Activated T-cell treated with anti-CD3 and anti-CD28 coated beads for 24 hours (primary cell): ENCODE data around the gene DCAF16.

Experiments
- DNase-seq: peaks from one replicate; pipeline ENCODE4 v3.0.0-alpha.2; 2020; ENCODE audit warnings: low read depth

Gene DCAF16

DNA sequence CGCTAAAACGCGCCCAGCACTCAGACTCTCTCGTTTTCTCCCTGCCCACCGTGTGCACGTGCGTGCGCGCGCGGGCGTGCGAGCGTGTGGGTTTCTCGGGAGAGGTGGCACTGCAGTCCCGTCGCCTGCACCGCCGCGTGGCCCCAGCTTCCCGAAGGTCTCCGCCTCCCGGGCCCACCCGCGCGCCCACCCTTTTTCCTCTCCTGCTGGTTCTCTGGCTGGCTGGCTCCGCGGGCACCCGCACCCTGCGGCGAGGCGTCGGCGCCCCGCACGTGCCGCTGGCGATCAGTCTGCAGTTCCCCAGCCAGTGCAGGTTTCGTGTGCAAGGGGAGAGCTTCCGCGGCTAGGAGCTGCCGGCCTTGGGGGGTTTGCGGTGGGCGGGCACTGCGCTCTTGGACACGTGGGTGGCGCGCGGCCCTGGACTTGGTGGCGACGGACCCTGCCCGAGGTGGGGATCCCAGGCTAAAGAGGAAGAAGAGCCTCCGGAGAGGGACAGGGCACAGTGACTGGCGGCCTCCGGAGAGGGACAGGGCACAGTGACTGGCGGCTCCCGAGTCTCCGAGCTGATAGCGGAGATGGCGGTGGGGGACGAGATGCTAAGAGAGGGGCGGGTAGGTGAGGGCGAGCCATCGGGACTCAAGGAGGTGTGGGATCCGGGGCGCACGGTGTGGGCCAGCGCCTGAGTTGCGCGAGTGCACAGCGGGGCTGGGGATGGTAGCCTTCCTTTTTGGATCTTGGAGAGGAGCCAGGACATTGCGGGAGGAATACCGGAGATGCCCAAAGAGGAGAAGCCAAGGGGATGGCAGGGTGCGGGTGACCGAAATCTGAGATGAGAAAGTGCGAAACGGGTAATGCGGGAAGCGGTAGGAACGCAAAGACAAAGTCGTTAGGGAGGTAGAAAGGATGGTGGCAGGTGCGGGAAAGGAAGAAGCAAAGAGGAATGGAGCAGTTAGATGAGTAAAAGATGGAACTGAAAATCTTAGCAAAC is 29.0 kb downstream of the DCAF16 start, which contains the start of gene FAM184B:
Gene FAM184B (minus strand): TSS at position 322 of the 988 bp plus-strand sequence. CDS start 322 bp downstream, outside the sequence.
- no peak for DNase-seq

DNA sequence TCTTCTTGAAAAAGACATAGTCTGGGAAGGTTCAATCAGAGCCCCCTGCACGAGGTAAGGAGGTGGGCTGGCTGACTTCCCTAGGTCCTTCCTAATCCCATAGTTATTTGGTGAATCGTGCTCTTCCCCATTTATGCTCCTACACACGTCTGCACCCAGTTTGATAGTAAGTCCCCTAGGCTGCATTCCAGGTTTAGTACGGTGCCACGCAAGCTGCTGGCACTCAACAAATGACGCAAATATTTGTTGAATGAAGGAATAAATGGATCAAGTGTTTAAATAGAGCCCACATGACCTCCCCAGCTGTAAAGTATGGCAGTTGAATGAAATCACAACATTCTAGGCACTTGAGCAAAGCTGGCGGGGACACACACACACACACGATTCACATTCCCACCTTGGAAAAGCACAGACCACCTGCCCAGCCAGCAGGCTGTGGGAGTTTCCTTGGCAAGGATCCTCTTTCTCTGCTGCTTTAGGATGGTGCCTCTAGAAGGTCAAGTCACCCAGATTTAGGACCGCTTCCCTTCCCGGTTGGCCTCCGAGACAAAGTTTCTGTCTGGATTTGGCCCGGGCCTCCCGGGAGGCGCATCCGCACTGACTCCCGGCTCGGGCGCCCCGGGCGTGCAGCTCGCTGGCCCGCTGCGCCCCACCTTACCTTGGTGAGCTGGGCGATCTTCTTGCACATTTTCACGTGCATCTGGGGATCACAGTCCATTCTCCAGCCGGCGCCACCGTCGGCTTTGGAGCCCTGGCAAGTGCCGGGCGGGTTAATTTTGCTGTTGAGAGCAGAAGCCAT is 29.9 kb downstream of the DCAF16 start:
- DNase-seq = no peak

DNA sequence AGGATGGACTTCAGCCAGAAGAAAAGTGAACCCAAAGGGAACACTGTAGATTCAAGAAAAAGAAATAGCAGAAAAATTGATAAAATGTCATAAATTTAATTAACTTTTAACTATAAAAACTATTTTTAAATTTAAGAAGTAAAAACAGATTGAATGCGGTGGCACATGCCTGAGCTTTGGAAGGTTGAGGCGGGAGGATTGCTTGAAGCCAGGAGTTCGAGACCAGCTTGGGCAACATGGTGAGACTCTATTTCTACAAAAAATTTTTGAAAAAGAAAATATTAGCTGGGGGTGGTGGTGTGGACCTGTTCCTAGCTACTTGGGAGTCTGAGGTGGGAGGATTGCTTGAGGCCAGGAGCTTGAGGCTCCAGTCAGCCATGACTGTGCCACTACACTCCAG is 32.1 kb downstream of the DCAF16 start:
- no peak for DNase-seq

DNA sequence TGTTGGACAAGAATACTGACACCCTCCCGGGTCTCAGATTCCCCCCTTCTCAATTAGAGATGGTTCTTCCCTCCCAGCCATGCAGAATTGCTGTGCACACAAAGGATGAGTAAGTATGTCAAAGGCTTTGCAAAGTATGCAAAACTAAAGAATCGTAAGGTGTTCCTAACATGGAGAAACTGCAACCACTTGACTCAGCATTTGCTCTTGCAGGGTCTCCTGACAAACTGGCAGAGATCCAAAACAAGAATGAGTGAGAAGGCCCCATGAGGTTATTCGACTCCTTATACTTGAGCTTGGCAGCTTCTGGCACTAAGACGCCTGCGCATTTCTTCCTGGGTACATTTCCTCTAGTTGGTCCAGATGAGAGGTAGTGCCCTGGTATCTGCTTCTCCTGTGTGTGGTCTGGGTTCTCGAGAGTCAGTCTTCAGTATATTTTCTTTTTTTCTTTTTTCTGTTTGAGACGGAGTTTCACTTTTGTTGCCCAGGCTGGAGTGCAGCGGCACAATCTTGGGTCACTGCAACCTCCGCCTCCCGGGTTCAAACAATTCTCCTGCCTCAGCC is 37.3 kb downstream of the DCAF16 start:
- DNase-seq = no peak

DNA sequence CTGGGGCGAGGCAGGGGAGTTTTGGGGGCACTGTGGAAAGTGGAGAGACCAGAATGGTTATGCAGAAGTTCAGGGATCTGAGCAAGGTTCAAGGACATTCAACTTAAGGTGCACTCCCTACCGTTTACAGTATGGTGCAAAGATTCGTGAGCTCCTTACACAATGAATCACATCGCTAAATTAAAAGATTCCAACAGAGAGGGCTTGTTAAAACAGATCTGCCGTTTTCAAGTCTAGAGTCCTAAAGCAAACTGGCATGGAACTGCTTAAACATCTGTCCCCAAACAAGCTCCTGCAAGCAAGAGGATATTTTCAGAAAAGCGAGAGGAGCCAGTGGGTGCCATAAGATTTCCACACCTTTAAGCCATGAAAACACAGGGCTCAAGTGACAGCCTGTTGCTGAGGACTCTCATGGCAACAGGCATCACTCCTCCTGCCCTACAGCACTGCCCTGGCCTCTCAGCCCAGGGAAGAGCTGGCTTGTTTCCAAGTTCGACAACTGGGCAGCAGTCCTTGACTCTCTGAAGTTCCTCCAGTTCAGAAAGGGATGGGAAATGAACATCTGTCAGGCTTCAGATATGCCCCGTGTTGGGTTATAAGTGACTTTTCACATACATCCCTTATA is 39.2 kb downstream of the DCAF16 start:
- DNase-seq = no peak

DNA sequence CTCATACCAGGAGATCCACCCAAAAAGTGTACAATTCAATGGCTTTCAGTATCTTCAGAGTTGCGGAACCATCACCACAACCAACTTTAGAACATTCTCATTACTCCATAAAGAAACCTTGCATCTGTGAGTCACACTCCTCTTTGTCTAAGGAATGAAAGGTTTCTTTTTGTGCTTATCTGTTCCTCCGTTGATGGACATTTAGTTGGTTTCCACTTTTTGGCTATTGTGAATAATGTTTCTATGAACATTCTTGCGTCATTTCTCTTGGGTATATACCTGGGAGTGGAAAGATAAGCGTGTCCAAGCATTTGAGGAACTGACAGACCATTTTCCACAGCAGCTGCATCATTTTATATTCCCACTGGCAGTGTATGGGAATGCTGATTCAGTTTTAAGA is 39.7 kb downstream of the DCAF16 start:
- no peak for DNase-seq

DNA sequence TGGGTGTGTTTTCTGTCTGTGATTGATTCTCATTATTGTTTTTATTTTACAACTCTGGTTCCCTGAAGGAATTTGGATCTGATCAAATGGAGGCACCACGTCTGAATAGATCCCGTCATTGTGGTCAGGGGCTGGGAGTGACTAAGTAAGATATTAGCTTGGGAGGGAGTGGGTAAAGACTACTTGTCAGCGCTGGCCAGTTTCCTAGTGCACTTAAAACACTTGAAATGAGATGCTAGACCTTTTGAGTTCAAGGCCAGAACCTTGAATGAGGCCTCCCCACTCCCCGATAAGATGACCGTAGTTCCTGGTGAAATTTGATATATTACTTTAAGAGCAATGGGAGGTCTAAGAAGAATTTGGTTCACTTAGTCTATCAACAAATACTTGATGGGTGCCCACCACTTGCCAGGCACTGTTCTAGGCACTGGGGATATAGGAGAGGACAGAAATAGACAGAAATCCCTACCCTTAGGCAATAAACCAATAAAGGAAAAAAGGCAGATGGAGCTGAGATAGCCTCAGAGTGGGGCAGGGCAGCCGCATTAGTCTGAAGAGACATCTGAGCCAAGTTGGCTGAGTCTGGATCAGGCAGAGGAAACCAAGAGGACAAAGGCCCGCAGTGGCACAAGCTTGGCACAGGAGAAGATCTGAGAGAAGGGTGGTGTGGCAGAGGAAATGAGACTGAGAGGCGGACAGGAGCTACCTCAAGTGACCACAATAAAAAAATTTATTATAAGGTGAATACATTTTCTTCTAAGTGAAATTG is 41.0 kb downstream of the DCAF16 start:
- DNase-seq = no peak

DNA sequence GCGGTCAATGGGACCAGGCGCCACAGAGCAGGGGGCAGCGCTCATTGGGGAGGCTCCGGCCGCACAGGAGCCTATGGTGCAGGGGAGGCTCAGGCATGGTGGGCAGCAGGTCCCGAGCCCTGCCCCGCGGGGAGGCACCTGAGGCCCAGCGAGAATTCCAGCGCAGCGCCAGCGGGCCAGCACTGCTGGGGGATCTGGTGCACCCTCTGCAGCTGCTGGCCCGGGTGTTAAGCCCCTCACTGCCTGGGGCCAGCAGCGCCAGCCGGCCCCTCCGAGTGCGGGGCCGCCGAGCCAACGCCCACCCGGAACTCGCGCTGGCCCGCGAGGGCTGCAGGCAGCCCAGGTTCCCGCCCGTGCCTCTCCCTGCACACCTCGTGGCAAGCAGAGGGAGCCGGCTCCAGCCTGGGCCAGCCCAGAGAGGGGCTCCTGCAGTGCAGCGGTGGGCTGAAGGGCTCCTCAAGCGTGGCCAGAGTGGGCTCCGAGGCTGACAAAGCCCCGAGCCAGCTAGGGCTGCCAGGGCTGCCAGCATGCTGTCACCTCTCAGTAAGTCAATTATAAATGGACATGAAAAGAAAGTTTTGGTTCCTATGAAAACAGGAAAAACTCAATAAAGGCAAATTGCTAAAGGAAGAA is 43.6 kb downstream of the DCAF16 start:
- DNase-seq = no peak

DNA sequence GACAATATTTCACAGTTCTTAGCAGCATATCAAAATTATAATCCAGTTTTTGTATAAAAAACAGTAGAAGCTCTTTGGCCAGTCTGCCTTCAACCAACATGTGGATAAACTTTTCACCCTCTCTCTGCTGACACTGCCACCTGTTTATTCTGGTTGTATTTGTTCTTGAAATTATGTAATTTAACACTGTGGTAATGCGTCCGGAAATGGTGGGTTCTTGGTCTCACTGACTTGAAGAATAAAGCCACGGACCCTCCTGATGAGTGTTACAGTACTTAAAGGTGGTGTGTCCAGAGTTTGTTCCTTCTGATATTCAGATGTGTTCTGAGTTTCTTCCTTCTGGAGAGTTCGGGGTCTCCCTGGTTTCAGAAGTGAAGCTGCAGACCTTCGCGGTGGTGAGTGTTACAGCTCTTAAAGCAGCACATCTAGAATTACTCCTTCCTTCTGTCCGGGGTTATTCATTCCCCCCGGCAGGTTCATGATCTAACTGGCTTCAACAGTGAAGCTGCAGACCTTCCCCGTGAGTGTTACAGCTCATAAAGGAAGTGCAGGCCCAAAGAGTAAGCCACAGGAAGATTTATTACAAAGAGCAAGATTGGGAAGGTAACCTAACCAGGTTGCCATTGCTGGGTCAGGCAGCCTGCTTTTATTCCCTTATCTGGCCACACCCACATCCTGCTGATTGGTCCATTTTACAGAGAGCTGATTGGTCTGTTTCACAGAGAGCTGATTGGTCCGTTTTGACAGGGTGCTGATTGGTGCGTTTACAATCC is 44.9 kb downstream of the DCAF16 start:
- no peak for DNase-seq

DNA sequence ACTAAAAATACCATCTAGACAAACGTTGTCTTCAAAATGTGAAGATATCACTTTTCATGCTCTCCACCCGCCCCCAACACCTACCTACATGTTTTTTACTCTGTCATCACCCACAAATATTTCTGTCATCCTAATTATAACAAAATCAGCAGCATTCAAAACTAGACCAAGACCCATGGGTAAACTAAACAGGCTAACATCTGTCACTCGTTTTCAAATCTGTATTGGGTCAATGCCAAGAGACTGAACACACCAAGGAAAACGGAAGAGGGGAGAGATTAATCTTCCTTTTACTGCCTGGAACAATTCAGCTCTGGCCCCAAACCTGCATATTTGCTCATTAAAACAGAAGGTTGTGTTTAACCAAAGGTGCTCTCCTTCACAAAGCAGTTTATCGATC is 46.6 kb downstream of the DCAF16 start:
- no peak for DNase-seq

DNA sequence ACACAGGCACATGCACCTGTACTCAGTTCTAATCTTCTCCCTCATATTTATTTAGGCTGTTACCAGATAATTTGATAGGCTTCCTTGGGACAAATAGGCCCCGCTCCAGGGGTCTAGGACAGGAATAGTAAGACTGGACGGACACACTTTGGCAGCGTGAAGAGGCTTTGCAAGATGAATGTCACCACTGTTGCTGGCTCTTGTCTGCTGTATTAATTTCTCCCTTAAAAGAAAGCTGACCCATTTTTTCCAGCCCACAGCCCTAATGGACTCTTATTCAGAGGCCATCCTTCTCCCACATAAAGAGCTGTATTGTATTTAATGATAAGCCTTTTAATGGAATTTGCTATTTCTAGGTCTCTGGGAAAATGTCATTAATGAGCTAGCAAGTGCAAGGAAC is 47.1 kb downstream of the DCAF16 start:
- no peak for DNase-seq

DNA sequence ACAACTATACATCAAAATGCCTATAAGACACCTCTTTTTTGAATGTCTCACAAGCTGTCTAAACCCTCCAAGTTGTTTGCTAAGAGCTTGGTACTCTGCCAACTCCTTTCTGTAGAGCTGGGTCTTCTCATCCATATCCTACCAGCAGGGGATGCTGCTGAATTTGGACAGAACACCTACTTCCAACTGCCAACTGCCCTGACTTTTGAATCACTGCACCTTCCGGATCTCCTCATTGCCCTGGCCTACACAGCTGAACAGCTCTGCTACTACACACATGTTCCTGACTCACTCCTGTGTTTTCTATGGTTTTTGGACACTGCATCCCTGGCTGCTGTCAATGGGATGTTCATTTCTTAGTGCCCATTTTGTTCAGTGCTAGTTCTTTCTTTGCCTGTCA is 47.8 kb downstream of the DCAF16 start:
- DNase-seq = no peak

DNA sequence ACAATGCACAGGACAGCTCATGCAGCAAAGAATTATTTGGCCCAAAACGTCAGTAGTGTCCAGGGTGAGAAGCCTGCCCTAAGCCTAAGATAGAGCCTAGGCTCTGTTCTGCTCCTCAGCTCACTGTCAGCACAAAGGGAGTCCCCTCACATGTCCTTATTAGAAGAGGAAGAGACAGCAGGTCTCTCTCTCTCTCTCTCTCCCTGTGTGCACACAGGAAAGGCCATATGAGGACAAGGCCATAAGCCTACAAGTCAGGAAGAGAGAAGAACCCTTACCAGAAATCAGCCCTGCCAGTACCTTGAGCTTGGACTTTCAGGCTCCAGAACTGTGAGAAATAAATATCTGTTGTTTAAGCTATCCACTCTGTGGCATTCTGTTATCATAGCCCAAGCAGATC is 49.5 kb downstream of the DCAF16 start:
- DNase-seq = no peak

DNA sequence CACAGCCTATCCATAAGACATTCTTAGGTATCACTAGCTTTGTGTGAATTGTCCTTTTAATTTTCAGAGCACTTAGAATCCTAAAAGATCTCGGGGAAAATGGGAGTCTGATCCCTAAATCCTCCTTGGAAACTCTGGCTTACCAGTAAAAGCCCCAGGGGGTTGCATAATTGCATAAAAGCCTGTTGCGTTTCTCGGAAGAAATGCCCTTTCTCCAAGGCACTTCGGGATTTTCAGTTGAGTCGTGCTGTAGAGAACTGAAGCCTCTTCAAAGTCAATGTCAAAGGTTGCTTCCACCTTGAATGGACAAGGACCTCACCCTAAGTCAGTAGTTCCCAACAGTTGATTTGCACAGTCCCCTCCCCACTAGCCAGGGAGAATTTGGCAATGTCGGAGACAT is 49.9 kb downstream of the DCAF16 start:
- DNase-seq = no peak

DNA sequence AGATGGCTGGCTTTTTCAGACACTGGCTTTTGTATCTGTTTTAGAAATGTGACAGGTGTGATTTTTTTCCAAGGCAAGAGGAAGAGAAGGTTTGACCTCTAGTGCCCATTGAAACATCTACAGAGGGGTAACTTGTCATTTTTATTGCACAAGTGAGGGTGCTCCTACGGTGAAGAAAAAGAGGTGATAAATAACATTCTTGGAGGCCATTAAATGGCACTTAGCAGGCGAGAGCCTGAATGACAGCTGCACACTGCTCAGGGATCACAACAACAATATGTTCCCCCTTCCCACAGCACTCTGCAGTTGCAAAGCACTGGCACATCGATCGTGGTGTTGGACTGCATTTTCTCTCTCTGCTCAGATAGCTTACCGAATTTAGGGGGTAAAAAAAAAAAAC is 52.1 kb downstream of the DCAF16 start:
- DNase-seq = no peak

DNA sequence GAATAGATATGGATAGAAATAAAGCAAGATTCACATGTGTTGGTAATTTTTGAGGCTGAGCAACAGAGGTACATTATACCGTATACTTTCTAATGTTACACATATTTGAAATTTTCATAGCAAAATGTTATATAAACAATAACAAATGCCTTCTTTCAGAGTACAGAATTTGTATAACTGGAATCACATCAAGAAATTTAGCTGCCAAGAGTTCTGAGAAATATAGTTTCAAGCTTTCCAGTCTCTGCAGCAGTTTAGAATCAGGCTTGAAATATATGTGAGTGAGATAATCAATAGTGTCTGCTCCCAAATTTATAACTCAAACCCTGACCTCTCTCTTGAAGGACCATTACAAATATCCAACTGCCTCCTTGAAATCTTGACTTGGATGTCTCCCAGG is 52.9 kb downstream of the DCAF16 start:
- no peak for DNase-seq

DNA sequence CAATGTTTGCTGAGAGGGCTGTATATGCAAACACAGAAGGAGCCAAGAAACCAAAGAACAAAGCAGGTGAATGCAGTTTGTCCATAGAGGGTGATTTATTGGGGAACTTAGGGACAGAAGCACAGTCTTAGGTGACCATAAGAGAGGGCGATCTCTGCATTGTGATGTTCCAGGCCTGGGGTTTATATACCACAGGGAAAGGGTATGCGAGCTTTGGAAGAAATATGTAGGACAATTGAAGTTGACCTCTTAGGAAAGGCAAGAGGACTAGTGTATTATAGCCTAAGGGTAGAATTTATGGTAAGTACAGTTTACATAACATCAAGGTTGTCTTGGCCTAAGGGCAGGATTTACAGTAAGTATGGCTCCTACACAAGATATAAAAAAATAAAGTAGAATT is 56.9 kb downstream of the DCAF16 start:
- DNase-seq = no peak
